HepG2 (cell line): ENCODE data around the gene CD68. TPM values are rescaled to one million over a fixed set of nuclear protein-coding genes. Genes with fewer than 3 reads are reported as not detected.

Experiments
- AGO2 ChIP-seq: fragments of 200-400 bp; formaldehyde crosslinking; optimal IDR thresholded peaks from 2 replicates; pipeline ENCODE3; 2017; ENCODE audit warnings: mild to moderate bottlenecking, low read depth, low read length, moderate library complexity
- ATRX ChIP-seq: sonication (generic); formaldehyde crosslinking; IDR thresholded peaks from 2 replicates; pipeline ENCODE4 v1.4.0; 2020; ENCODE audit warnings: missing genetic modification reagents, borderline replicate concordance
- CREB3 ChIP-seq: sonication (generic); formaldehyde crosslinking; IDR thresholded peaks from 2 replicates; pipeline ENCODE4 v1.5.0; 2020; ENCODE audit warnings: missing genetic modification reagents
- ELF3 ChIP-seq: IDR thresholded peaks from 2 replicates; pipeline ENCODE4 v1.6.1; 2016; ENCODE audit warnings: missing genetic modification reagents, missing compliant biosample characterization
- FOSL1 ChIP-seq: sonication (generic); formaldehyde crosslinking; IDR thresholded peaks from 2 replicates; pipeline ENCODE4 v1.9.0; 2021; ENCODE audit warnings: missing genetic modification reagents, borderline replicate concordance
- HES4 ChIP-seq: sonication (generic); formaldehyde crosslinking; IDR thresholded peaks from 2 replicates; pipeline ENCODE4 v1.9.0; 2021; ENCODE audit warnings: mild to moderate bottlenecking, missing genetic modification reagents, borderline replicate concordance
- HNF4A ChIP-seq: sonication (generic); formaldehyde crosslinking; IDR thresholded peaks from 2 replicates; pipeline ENCODE4 v1.4.0; 2020; ENCODE audit warnings: missing genetic modification reagents
- HOXA9 ChIP-seq: sonication (generic); formaldehyde crosslinking; IDR thresholded peaks from 2 replicates; pipeline ENCODE4 v1.8.1; 2022; ENCODE audit warnings: missing genetic modification reagents, mild to moderate bottlenecking, moderate library complexity, borderline replicate concordance
- JUND ChIP-seq: sonication (generic); formaldehyde crosslinking; IDR thresholded peaks from 2 replicates; pipeline ENCODE4 v1.8.0; 2022; ENCODE audit warnings: mild to moderate bottlenecking, missing genetic modification reagents
- KDM6A ChIP-seq: IDR thresholded peaks from 2 replicates; pipeline ENCODE4 v1.6.1; 2016; ENCODE audit warnings: low read depth
- MAFF ChIP-seq: IDR thresholded peaks from 2 replicates; pipeline ENCODE4 v1.6.1; 2011; ENCODE audit warnings: low read depth, low read length, improper control_type of control experiment
- MIER2 ChIP-seq: IDR thresholded peaks from 2 replicates; pipeline ENCODE4 v1.6.1; 2016; ENCODE audit warnings: missing biosample characterization, missing genetic modification reagents
- NONO ChIP-seq, 2 experiments: fragments of 450-650 bp in 1 of 2; sonication (generic) in 1 of 2; formaldehyde crosslinking in 1 of 2; IDR thresholded peaks in 1 of 2; conservative IDR thresholded peaks in 1 of 2; 2 replicates each; pipeline versions ENCODE4 v1.6.1 to v1.8.0; 2017 to 2022; ENCODE audit warnings: mild to moderate bottlenecking in 1 of 2, missing genetic modification reagents in 1 of 2, moderate library complexity in 1 of 2
- NR2C2 ChIP-seq: sonication (generic); formaldehyde crosslinking; IDR thresholded peaks from 2 replicates; pipeline ENCODE4 v1.4.0; 2020; ENCODE audit warnings: missing genetic modification reagents, mild to moderate bottlenecking, moderate library complexity, borderline replicate concordance
- RELA ChIP-seq: sonication (generic); formaldehyde crosslinking; IDR thresholded peaks from 2 replicates; pipeline ENCODE4 v1.4.0; 2020; ENCODE audit warnings: missing genetic modification reagents
- SCMH1 ChIP-seq: sonication (generic); formaldehyde crosslinking; IDR thresholded peaks from 2 replicates; pipeline ENCODE4 v1.9.0; 2021; ENCODE audit warnings: missing genetic modification reagents, mild to moderate bottlenecking, borderline replicate concordance
- TAF15 ChIP-seq: fragments of 200-400 bp; formaldehyde crosslinking; IDR thresholded peaks from one replicate; pipeline ENCODE4 v1.6.1; 2018; ENCODE audit warnings: mild to moderate bottlenecking, low read depth, low read length; ENCODE audit not compliant: poor library complexity, severe bottlenecking
- TBP ChIP-seq: sonication (generic); formaldehyde crosslinking; IDR thresholded peaks from 2 replicates; pipeline ENCODE4 v1.5.0; 2020; ENCODE audit warnings: missing genetic modification reagents
- ZNF234 ChIP-seq: sonication (generic); formaldehyde crosslinking; conservative IDR thresholded peaks from 2 replicates; pipeline ENCODE4 v1.5.1; 2020; ENCODE audit warnings: mild to moderate bottlenecking, missing genetic modification reagents
- ZNF460 ChIP-seq: sonication (generic); formaldehyde crosslinking; IDR thresholded peaks from 2 replicates; pipeline ENCODE4 v1.5.1; 2020; ENCODE audit warnings: missing genetic modification reagents, mild to moderate bottlenecking, borderline replicate concordance
- ZNF513 ChIP-seq: sonication (generic); formaldehyde crosslinking; conservative IDR thresholded peaks from 2 replicates; pipeline ENCODE4 v1.5.0; 2020; ENCODE audit warnings: missing genetic modification reagents
- ZNF564 ChIP-seq: sonication (generic); formaldehyde crosslinking; IDR thresholded peaks from 2 replicates; pipeline ENCODE4 v1.8.1; 2023; ENCODE audit warnings: mild to moderate bottlenecking, missing genetic modification reagents
- ZNF614 ChIP-seq: IDR thresholded peaks from 2 replicates; pipeline ENCODE4 v1.6.1; 2018; ENCODE audit warnings: missing biosample characterization, missing genetic modification reagents, inconsistent platforms, borderline replicate concordance
- ZNF878 ChIP-seq: sonication (generic); formaldehyde crosslinking; IDR thresholded peaks from 2 replicates; pipeline ENCODE4 v1.8.1; 2023; ENCODE audit warnings: mild to moderate bottlenecking, missing genetic modification reagents, moderate library complexity
- polyA plus RNA-seq, 8 experiments: library from polyadenylated mRNA; depleted of rRNA in 3 of 8; stranded (reverse) in 7 of 8; unstranded in 1 of 8; fragments of >200 nt; fragmentation: Illumina TruSeq in 4 of 8; extraction: Trizol in 4 of 8; gene quantifications; 2 replicates each; pipeline versions ENCODE4 v1.2.1 to v1.2.3, GENCODE V29; 2011 to 2016; ENCODE audit warnings: low read depth in 4 of 8, missing spikeins in 1 of 8, mixed read lengths in 1 of 8; ENCODE audit not compliant: insufficient read depth in 1 of 8
- total RNA-seq, 5 experiments: library from RNA; depleted of rRNA; stranded (reverse); fragments of >200 nt; fragmentation: Illumina TruSeq; extraction: Trizol; gene quantifications; 2 replicates each; pipeline ENCODE4 v1.2.3, GENCODE V29; 2016; ENCODE audit warnings: low read depth in 1 of 5
- TF ChIP-seq, protein P1 (sequence below): sonication (generic); formaldehyde crosslinking; IDR thresholded peaks from 2 replicates; pipeline ENCODE4 v1.4.0; 2020; ENCODE audit warnings: missing genetic modification reagents
- TF ChIP-seq, protein P2 (sequence below): sonication (generic); formaldehyde crosslinking; IDR thresholded peaks from 2 replicates; pipeline ENCODE4 v1.4.0; 2020; ENCODE audit warnings: mild to moderate bottlenecking, low read depth, missing genetic modification reagents

The CD68 gene
- total and polyA plus RNA-seq, 2 of the 13 experiments (the other 11 are each of a cell fraction or from before 2014, with no cell fraction given): 10.3 to 104 TPM

DNA sequence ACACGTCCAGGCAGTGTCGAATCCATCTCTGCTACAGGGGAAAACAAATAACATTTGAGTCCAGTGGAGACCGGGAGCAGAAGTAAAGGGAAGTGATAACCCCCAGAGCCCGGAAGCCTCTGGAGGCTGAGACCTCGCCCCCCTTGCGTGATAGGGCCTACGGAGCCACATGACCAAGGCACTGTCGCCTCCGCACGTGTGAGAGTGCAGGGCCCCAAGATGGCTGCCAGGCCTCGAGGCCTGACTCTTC, 7.2 kb upstream of the CD68 start (continued):
- no peak for TF ChIP-seq MAFF
- no peak for TF ChIP-seq ZNF878 (CRISPR knock-in tag)
- peak; percentile 56; the same call in 1 of the 2 replicates for TF ChIP-seq ZNF614 (CRISPR knock-in tag)
- TF ChIP-seq CREB3: peak; percentile 87
- no peak for TF ChIP-seq TBP (CRISPR knock-in tag)
- TF ChIP-seq FOSL1 (CRISPR knock-in tag): no peak
- TF ChIP-seq HNF4A: no peak
- TF ChIP-seq TAF15: no peak
- no peak for TF ChIP-seq ATRX
- peak; percentile 80 for TF ChIP-seq NR2C2 (CRISPR knock-in tag)
- TF ChIP-seq ELF3: peak; percentile 86
- TF ChIP-seq MIER2 (CRISPR knock-in tag): 0 out of 2 replicates have a peak, but pooled peaks have one; percentile 18
- TF ChIP-seq, protein P1, sequence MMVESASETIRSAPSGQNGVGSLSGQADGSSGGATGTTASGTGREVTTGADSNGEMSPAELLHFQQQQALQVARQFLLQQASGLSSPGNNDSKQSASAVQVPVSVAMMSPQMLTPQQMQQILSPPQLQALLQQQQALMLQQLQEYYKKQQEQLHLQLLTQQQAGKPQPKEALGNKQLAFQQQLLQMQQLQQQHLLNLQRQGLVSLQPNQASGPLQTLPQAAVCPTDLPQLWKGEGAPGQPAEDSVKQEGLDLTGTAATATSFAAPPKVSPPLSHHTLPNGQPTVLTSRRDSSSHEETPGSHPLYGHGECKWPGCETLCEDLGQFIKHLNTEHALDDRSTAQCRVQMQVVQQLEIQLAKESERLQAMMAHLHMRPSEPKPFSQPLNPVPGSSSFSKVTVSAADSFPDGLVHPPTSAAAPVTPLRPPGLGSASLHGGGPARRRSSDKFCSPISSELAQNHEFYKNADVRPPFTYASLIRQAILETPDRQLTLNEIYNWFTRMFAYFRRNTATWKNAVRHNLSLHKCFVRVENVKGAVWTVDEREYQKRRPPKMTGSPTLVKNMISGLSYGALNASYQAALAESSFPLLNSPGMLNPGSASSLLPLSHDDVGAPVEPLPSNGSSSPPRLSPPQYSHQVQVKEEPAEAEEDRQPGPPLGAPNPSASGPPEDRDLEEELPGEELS (CRISPR knock-in tag): 0 out of 2 replicates have a peak, but pooled peaks have one; percentile 52
- no peak for TF ChIP-seq RELA (CRISPR knock-in tag)
- no peak for TF ChIP-seq ZNF564
- TF ChIP-seq JUND: no peak
- TF ChIP-seq SCMH1 (CRISPR knock-in tag): no peak
- TF ChIP-seq HOXA9 (CRISPR knock-in tag): no peak
- TF ChIP-seq KDM6A (CRISPR knock-in tag): no peak
- TF ChIP-seq ZNF234 (CRISPR knock-in tag): no peak
- TF ChIP-seq AGO2: no peak
- no peak for TF ChIP-seq ZNF460 (CRISPR knock-in tag)
- TF ChIP-seq ZNF513 (CRISPR knock-in tag): no peak
- TF ChIP-seq HES4 (CRISPR knock-in tag): peak; percentile 8; the same call in 1 of the 2 replicates
- no peak for TF ChIP-seq NONO (IDR thresholded peaks at IDR 0.05)
- no peak for TF ChIP-seq NONO (CRISPR knock-in tag; conservative IDR thresholded peaks at IDR 0.05)
- TF ChIP-seq, protein P2, sequence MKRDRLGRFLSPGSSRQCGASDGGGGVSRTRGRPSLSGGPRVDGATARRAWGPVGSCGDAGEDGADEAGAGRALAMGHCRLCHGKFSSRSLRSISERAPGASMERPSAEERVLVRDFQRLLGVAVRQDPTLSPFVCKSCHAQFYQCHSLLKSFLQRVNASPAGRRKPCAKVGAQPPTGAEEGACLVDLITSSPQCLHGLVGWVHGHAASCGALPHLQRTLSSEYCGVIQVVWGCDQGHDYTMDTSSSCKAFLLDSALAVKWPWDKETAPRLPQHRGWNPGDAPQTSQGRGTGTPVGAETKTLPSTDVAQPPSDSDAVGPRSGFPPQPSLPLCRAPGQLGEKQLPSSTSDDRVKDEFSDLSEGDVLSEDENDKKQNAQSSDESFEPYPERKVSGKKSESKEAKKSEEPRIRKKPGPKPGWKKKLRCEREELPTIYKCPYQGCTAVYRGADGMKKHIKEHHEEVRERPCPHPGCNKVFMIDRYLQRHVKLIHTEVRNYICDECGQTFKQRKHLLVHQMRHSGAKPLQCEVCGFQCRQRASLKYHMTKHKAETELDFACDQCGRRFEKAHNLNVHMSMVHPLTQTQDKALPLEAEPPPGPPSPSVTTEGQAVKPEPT (CRISPR knock-in tag): peak; percentile 81; the same call in 1 of the 2 replicates
